Measurements from ENCODE around the gene STKLD1.

The STKLD1 gene

GRCh38 chr9:133408042-133408441, 31.9 kb downstream of the STKLD1 start:
- Histone ChIP-seq H3K27ac (ENCODE audit: low read length) (no peak overlapping the region), H3K79me2 (ENCODE audit: low read length) (0 out of 2 replicates have a peak, but pooled peaks cover 6% of the 10 kb centered on the region), H3F3A (ENCODE audit: insufficient read depth, low read length) (no peaks in the 10 kb centered on the region), H3K9me3 (replicated peaks; ENCODE audit: insufficient read depth, low read length) (no peaks in the 10 kb centered on the region), H3K4me2 (ENCODE audit: low read depth, low read length) (no peak overlapping the region), H4K20me1 (ENCODE audit: insufficient read depth, low read length) (no peaks in the 10 kb centered on the region), H3K4me1 (ENCODE audit: low read length) (no peaks in the 10 kb centered on the region), H3K27me3 (replicated peaks; ENCODE audit: insufficient read depth, low read length) (no peaks in the 10 kb centered on the region), H2AFZ (ENCODE audit: low read length) (no peak overlapping the region), H3K9me2 (replicated peaks; ENCODE audit: insufficient read depth, low read length) (no peaks in the 10 kb centered on the region), H3K4me3 (ENCODE audit: low read length) (no peak overlapping the region), H3K36me3 (replicated peaks; ENCODE audit: insufficient read depth, low read length) (no peaks in the 10 kb centered on the region), H3K9ac (ENCODE audit: low read length) (no peak overlapping the region)
- no peak for DNase-seq
- TF ChIP-seq CTCF (IDR thresholded peaks at IDR 0.05; ENCODE audit: low read length) (no peak), EZH2 (optimal IDR thresholded peaks at IDR 0.05; ENCODE audit: low read depth, low read length) (no peak), EZH2phosphoT487 (IDR thresholded peaks at IDR 0.05; ENCODE audit: low read length) (no peak)

- Histone ChIP-seq H3K9me3 (replicated peaks; ENCODE audit: insufficient read depth, low read length) (no peaks in the 10 kb centered on the region), H3K79me2 (ENCODE audit: low read length) (peaks cover 51% of the 10 kb centered on the region), H4K20me1 (ENCODE audit: insufficient read depth, low read length) (no peaks in the 10 kb centered on the region), H3K9me2 (replicated peaks; ENCODE audit: insufficient read depth, low read length) (no peaks in the 10 kb centered on the region), H3K9ac (ENCODE audit: low read length) (no peak overlapping the region), H3K27me3 (replicated peaks; ENCODE audit: insufficient read depth, low read length) (no peaks in the 10 kb centered on the region), H3K27ac (ENCODE audit: low read length) (no peak overlapping the region), H3K4me1 (ENCODE audit: low read length) (peaks cover 9% of the 10 kb centered on the region; the same call in 1 of the 2 replicates), H3K4me3 (ENCODE audit: low read length) (no peak overlapping the region), H3K36me3 (replicated peaks; ENCODE audit: insufficient read depth, low read length) (peaks cover 4% of the 10 kb centered on the region; the same call in 1 of the 2 replicates), H3F3A (ENCODE audit: insufficient read depth, low read length) (0 out of 2 replicates have a peak, but pooled peaks cover under 1% of the 10 kb centered on the region), H3K4me2 (ENCODE audit: low read depth, low read length) (no peak overlapping the region), H2AFZ (ENCODE audit: low read length) (no peak overlapping the region)
- no peak for DNase-seq
- no peak for TF ChIP-seq EZH2phosphoT487 (IDR thresholded peaks at IDR 0.05; ENCODE audit: low read length)
- no peak for TF ChIP-seq CTCF (IDR thresholded peaks at IDR 0.05; ENCODE audit: low read length)
- TF ChIP-seq EZH2 (optimal IDR thresholded peaks at IDR 0.05; ENCODE audit: low read depth, low read length): no peak
Measured at GRCh38 chr9:133415170-133415569, 39.0 kb downstream of the STKLD1 start.

- peak; percentile 79 for DNase-seq
- Histone ChIP-seq H3K36me3 (replicated peaks; ENCODE audit: insufficient read depth, low read length) (peaks cover 4% of the 10 kb centered on the region; the same call in 1 of the 2 replicates), H3F3A (ENCODE audit: insufficient read depth, low read length) (0 out of 2 replicates have a peak, but pooled peaks cover 3% of the 10 kb centered on the region), H3K27ac (ENCODE audit: low read length) (peak within 1 kb of the TSS; percentile 71; the same call in 1 of the 2 replicates), H3K4me3 (ENCODE audit: low read length) (peak within 1 kb of the TSS; percentile 88), H3K4me2 (ENCODE audit: low read depth, low read length) (peak within 1 kb of the TSS; percentile 93), H3K27me3 (replicated peaks; ENCODE audit: insufficient read depth, low read length) (peaks cover 1% of the 10 kb centered on the region), H3K9ac (ENCODE audit: low read length) (peak within 1 kb of the TSS; percentile 74), H3K4me1 (ENCODE audit: low read length) (peaks cover 12% of the 10 kb centered on the region; the same call in 1 of the 2 replicates), H3K9me2 (replicated peaks; ENCODE audit: insufficient read depth, low read length) (no peaks in the 10 kb centered on the region), H2AFZ (ENCODE audit: low read length) (peak within 1 kb of the TSS; percentile 93), H3K9me3 (replicated peaks; ENCODE audit: insufficient read depth, low read length) (no peaks in the 10 kb centered on the region), H4K20me1 (ENCODE audit: insufficient read depth, low read length) (no peaks in the 10 kb centered on the region), H3K79me2 (ENCODE audit: low read length) (peaks cover 45% of the 10 kb centered on the region)
- TF ChIP-seq CTCF (IDR thresholded peaks at IDR 0.05; ENCODE audit: low read length) (no peak), EZH2phosphoT487 (IDR thresholded peaks at IDR 0.05; ENCODE audit: low read length) (no peak), EZH2 (optimal IDR thresholded peaks at IDR 0.05; ENCODE audit: low read depth, low read length) (no peak)
Measured at GRCh38 chr9:133417541-133418461, 41.6 kb downstream of the STKLD1 start, which contains the start of gene REXO4. Gene REXO4 (minus strand): TSS chr9:133418010. CDS start chr9:133417844, 166 bp downstream.

Data from MM.1S (cell line).